IMR-90 (cell line): ENCODE data around the gene CLEC16A. TPM values are rescaled to one million over a fixed set of nuclear protein-coding genes. Genes with fewer than 3 reads are reported as not detected.
A peak's percentile ranks its signal among the peaks of the same experiment; 100 is the strongest.

Source experiments
- ATAC-seq: fragments of 200-7000 bp; cut with Tn5 transposase; 2 replicates; pipeline ENCODE4 v1.9.1; 2020; ENCODE audit warnings: low read depth, mild to moderate bottlenecking, moderate library complexity
- BruUV-seq: library from RNA; stranded (reverse); fragments of 400-500 nt; replicated peaks from 2 replicates; lab custom pipeline; 2021; lab: Mats Ljungman, UMichigan
- CTCF ChIA-PET: fragments of 300-600 bp; formaldehyde crosslinking; extraction: SDS; loops from one replicate; lab custom pipeline; 2021; ENCODE audit warnings: antibody characterized with exemption; lab: Yijun Ruan, JAX
- POLR2A ChIA-PET: fragments of 300-600 bp; sonication (Branson Sonifier 250); formaldehyde crosslinking; loops from one replicate; lab custom pipeline; 2022; ENCODE audit warnings: antibody characterized with exemption; ENCODE audit not compliant: unreplicated experiment; lab: Charles Lee
- DNase-seq: peaks from one replicate; pipeline ENCODE4 v3.0.0; 2013
- H2AFZ ChIP-seq: replicated peaks from 2 replicates; pipeline ENCODE3; 2013; ENCODE audit warnings: low read length, mild to moderate bottlenecking; ENCODE audit not compliant: poor library complexity
- H2AK5ac ChIP-seq: 2 replicates; pipeline ENCODE4 v1.6.1; 2013; ENCODE audit warnings: low read depth, low read length, inconsistent platforms
- H2AK9ac ChIP-seq: replicated peaks from 2 replicates; pipeline ENCODE3; 2013; ENCODE audit warnings: mild to moderate bottlenecking, low read depth, low read length, moderate library complexity; ENCODE audit not compliant: poor library complexity
- H2BK120ac ChIP-seq: 2 replicates; pipeline ENCODE4 v1.6.1; 2013; ENCODE audit warnings: low read depth, low read length, inconsistent platforms
- H2BK15ac ChIP-seq: 3 replicates; pipeline ENCODE4 v1.6.1; 2013; ENCODE audit warnings: low read depth, low read length, inconsistent platforms
- H2BK20ac ChIP-seq: 2 replicates; pipeline ENCODE4 v1.6.1; 2013; ENCODE audit warnings: low read depth, mild to moderate bottlenecking, inconsistent platforms, low read length, moderate library complexity
- H2BK5ac ChIP-seq: 2 replicates; pipeline ENCODE4 v1.6.1; 2013; ENCODE audit warnings: mild to moderate bottlenecking, low read depth, low read length, inconsistent platforms; ENCODE audit not compliant: poor library complexity, severe bottlenecking
- H3K14ac ChIP-seq: replicated peaks from 2 replicates; pipeline ENCODE4 v1.6.1; 2013; ENCODE audit warnings: low read depth, low read length, inconsistent platforms
- H3K18ac ChIP-seq: 2 replicates; pipeline ENCODE4 v1.6.1; 2013; ENCODE audit warnings: low read depth, low read length, control low read depth
- H3K23ac ChIP-seq: 2 replicates; pipeline ENCODE4 v1.6.1; 2013; ENCODE audit warnings: low read depth, low read length, inconsistent platforms
- H3K27ac ChIP-seq: 2 replicates; pipeline ENCODE4 v1.5.1; 2013; ENCODE audit warnings: mild to moderate bottlenecking, control low read depth, low read length; ENCODE audit not compliant: insufficient read depth
- H3K27me3 ChIP-seq: 2 replicates; pipeline ENCODE4 v1.6.1; 2013; ENCODE audit warnings: low read length; ENCODE audit not compliant: control insufficient read depth, insufficient read depth
- H3K36me3 ChIP-seq: 2 replicates; pipeline ENCODE4 v1.6.1; 2013; ENCODE audit warnings: low read length, mixed read lengths; ENCODE audit not compliant: control insufficient read depth, insufficient read depth
- H3K4ac ChIP-seq: 2 replicates; pipeline ENCODE4 v1.6.1; 2013; ENCODE audit warnings: low read depth, low read length, inconsistent platforms
- H3K4me1 ChIP-seq: 2 replicates; pipeline ENCODE4 v1.6.1; 2013; ENCODE audit warnings: low read length, mixed read lengths; ENCODE audit not compliant: control insufficient read depth, insufficient read depth
- H3K4me2 ChIP-seq: 2 replicates; pipeline ENCODE4 v1.6.1; 2013; ENCODE audit warnings: low read depth, mild to moderate bottlenecking, control low read depth, low read length, moderate library complexity
- H3K4me3 ChIP-seq: 2 replicates; pipeline ENCODE4 v1.5.1; 2013; ENCODE audit warnings: low read depth, mild to moderate bottlenecking, control low read depth, low read length, moderate library complexity; ENCODE audit not compliant: insufficient read depth
- H3K56ac ChIP-seq: 2 replicates; pipeline ENCODE4 v1.6.1; 2013; ENCODE audit warnings: low read length, inconsistent platforms; ENCODE audit not compliant: insufficient read depth; ENCODE audit errors: extremely low read depth
- H3K79me1 ChIP-seq, 2 experiments: 2 replicates each; pipeline ENCODE4 v1.6.1; 2013; ENCODE audit warnings: low read length in 2 of 2, inconsistent platforms in 1 of 2, low read depth in 1 of 2
- H3K9ac ChIP-seq: 2 replicates; pipeline ENCODE4 v1.6.1; 2013; ENCODE audit warnings: low read depth, low read length, control low read depth
- H3K9me1 ChIP-seq: 2 replicates; pipeline ENCODE4 v1.6.1; 2013; ENCODE audit warnings: low read length, inconsistent platforms; ENCODE audit not compliant: insufficient read depth
- H3K9me3 ChIP-seq: 2 replicates; pipeline ENCODE4 v1.6.1; 2013; ENCODE audit warnings: low read length; ENCODE audit not compliant: control insufficient read depth, insufficient read depth
- H4K20me1 ChIP-seq: 2 replicates; pipeline ENCODE4 v1.6.1; 2013; ENCODE audit warnings: low read length, inconsistent platforms; ENCODE audit not compliant: insufficient read depth
- H4K5ac ChIP-seq: 2 replicates; pipeline ENCODE4 v1.6.1; 2013; ENCODE audit warnings: mild to moderate bottlenecking, low read depth, low read length, control low read depth
- H4K8ac ChIP-seq, 2 experiments: 2 replicates each; pipeline ENCODE4 v1.6.1; 2013; ENCODE audit warnings: low read depth in 2 of 2, low read length in 2 of 2, control low read depth in 1 of 2, inconsistent platforms in 1 of 2
- H4K91ac ChIP-seq: 2 replicates; pipeline ENCODE4 v1.6.1; 2013; ENCODE audit warnings: low read depth, low read length, inconsistent platforms; ENCODE audit not compliant: insufficient read depth
- CHD1 ChIP-seq: IDR thresholded peaks from 2 replicates; pipeline ENCODE4 v1.6.1; 2012; ENCODE audit warnings: low read depth, low read length, improper control_type of control experiment
- MAFK ChIP-seq: IDR thresholded peaks from 2 replicates; pipeline ENCODE4 v1.6.1; 2012; ENCODE audit warnings: low read depth, low read length, improper control_type of control experiment
- MXI1 ChIP-seq: IDR thresholded peaks from 2 replicates; pipeline ENCODE4 v1.6.1; 2012; ENCODE audit warnings: low read depth, mild to moderate bottlenecking, low read length, moderate library complexity, borderline replicate concordance
- NFE2L2 ChIP-seq: fragments of 150-350 bp; IDR thresholded peaks from 2 replicates; pipeline ENCODE4 v1.6.1; 2016; ENCODE audit warnings: low read depth, mild to moderate bottlenecking, low read length
- POLR2A ChIP-seq: IDR thresholded peaks from 2 replicates; pipeline ENCODE4 v1.6.1; 2012; ENCODE audit warnings: mild to moderate bottlenecking, low read depth, low read length
- RAD21 ChIP-seq: IDR thresholded peaks from 2 replicates; pipeline ENCODE4 v1.6.1; 2012; ENCODE audit warnings: low read length, improper control_type of control experiment
- RCOR1 ChIP-seq: IDR thresholded peaks from 2 replicates; pipeline ENCODE4 v1.6.1; 2012; ENCODE audit warnings: mild to moderate bottlenecking, low read length, improper control_type of control experiment; ENCODE audit not compliant: insufficient replicate concordance
- RFX5 ChIP-seq: IDR thresholded peaks from 2 replicates; pipeline ENCODE4 v1.8.0; 2012; ENCODE audit warnings: low read depth, mild to moderate bottlenecking, low read length, moderate library complexity
- SMC3 ChIP-seq: fragments of 150-350 bp; IDR thresholded peaks from 2 replicates; pipeline ENCODE4 v1.6.1; 2016; ENCODE audit warnings: low read depth, mild to moderate bottlenecking, antibody characterized with exemption, low read length, moderate library complexity
- USF2 ChIP-seq: fragments of 150-350 bp; IDR thresholded peaks from 2 replicates; pipeline ENCODE4 v1.6.1; 2017; ENCODE audit warnings: mild to moderate bottlenecking, antibody characterized with exemption, low read length, low read depth
- WGBS, 2 experiments: methylation state at CpG; one replicate each; pipeline versions ENCODE4 v1.1.5 to v1.1.7; 2013; ENCODE audit warnings: missing lambda C conversion rate in 2 of 2; ENCODE audit not compliant: insufficient read length in 1 of 2; ENCODE audit errors: extremely low coverage in 2 of 2; 5-methylcytosine and 5-hydroxymethylcytosine counted together
- dilution Hi-C: fragments of 300-500 bp; cut with HindIII; formaldehyde crosslinking; loops from one replicate; pipeline ENCODE4 v1.14.3; 2018; ENCODE audit warnings: low sequenced_read_pairs; ENCODE audit not compliant: unreplicated experiment
- in situ Hi-C: fragments of 300-500 bp; cut with MboI; formaldehyde crosslinking; loops from 3 replicates; pipeline ENCODE4 v1.14.3; 2019; ENCODE audit warnings: low sequenced_read_pairs, inconsistent platforms, mixed read lengths
- intact Hi-C: fragments of 100-400 bp; cut with micrococcal nuclease; formaldehyde crosslinking; loops from 2 replicates; pipeline ENCODE4 v1.10.0; 2022
- polyA plus RNA-seq, 3 experiments: library from polyadenylated mRNA; depleted of rRNA; stranded (reverse); fragments of >200 nt; gene quantifications; 2 replicates each; pipeline ENCODE4 v1.2.3, GENCODE V29; 2012; ENCODE audit warnings: low replicate concordance in 1 of 3
- total RNA-seq: library from RNA; depleted of rRNA; stranded (reverse); fragments of >200 nt; gene quantifications from 2 replicates; pipeline ENCODE4 v1.2.3, GENCODE V29; 2012

The CLEC16A gene
- total and polyA plus RNA-seq, 2 of the 4 experiments (the other 2 are of a cell fraction), result 15.9 to 16.5 TPM

DNA sequence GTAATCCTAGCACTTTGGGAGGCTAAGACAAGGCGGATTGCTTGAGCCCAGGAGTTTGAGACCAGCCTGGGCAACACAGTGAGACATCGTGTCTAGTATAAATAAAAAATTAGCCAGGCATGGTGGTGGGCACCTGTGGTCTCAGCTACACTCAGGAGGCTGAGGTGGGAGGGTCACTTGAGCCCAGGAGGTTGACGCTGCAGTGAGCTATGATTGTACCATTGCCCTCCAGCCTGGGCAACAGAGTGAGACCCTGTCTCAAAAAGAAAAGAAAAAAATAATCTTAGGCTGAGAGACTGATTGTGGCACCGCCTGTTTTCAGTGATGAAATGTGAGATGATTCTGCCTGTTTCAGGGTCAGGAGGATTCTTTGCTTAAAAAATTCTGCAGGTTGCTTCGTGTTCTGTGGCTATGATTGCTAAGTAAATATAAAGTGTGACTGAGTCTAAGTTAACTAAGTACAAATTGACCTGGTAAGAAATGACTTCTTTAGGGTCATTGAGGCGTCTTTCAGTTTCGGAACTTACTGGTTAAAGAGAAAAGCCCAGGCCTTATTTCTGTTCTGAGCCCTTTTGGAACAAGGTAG is 183.3 kb downstream of the CLEC16A start:
- intact Hi-C loops, result loop anchor here (2.0 kb wide), 1 partner anchor 49 kb away; no protein-coding TSS in a partner anchor
- Histone ChIP-seq H2BK5ac (no peak overlapping the region), H2BK20ac (no peak overlapping the region), H3K9ac (no peak overlapping the region), H2AFZ (no peak overlapping the region), H2BK120ac (peak overlapping the region; percentile 61; the same call in 1 of the 2 replicates), H3K4me3 (no peak overlapping the region), H3K27ac (no peak overlapping the region), H3K36me3 (peaks cover 22% of the 10 kb centered on the region), H3K9me3 (no peaks in the 10 kb centered on the region), H2AK5ac (no peak overlapping the region), H3K4ac (no peak overlapping the region; the same call in 1 of the 2 replicates), H3K79me1 (peaks cover 0 to 4% of the 10 kb centered on the region in 2 experiments; a peak in 3 of 4 replicates), H3K14ac (0 out of 2 replicates have a peak overlapping the region, but pooled peaks have one; percentile 40), H3K56ac (no peak overlapping the region), H4K8ac (no peak overlapping the region), H2BK15ac (0 out of 3 replicates have a peak overlapping the region, but pooled peaks have one; percentile 21), H3K18ac (no peak overlapping the region), H4K20me1 (no peaks in the 10 kb centered on the region), H4K91ac (no peak overlapping the region), H3K4me2 (no peak overlapping the region), H3K4me1 (peaks cover 20% of the 10 kb centered on the region), H4K5ac (no peak overlapping the region), H3K27me3 (no peaks in the 10 kb centered on the region), H3K23ac (no peak overlapping the region), H2AK9ac (no peak overlapping the region), H3K9me1 (peaks cover 27% of the 10 kb centered on the region)
- no peak for ATAC-seq
- POLR2A ChIA-PET, result no interaction called here
- no TSS peak for BruUV-seq
- dilution Hi-C loops, result no loop called here
- CTCF ChIA-PET, result interaction anchor here (0.9 kb wide), 1 partner anchor 27 kb away, joined by 3 read pairs; no protein-coding TSS in a partner anchor
- no peak for DNase-seq
- WGBS, 2 experiments, result 83% methylated on average over 2 of the region's 7 CpGs; no CpG with 5 or more reads in 1 of the 2 experiments
- in situ Hi-C loops, result no loop called here
- TF ChIP-seq RFX5, result no peak
- TF ChIP-seq NFE2L2, result no peak
- no peak for TF ChIP-seq POLR2A
- TF ChIP-seq USF2, result no peak
- TF ChIP-seq CHD1, result no peak
- no peak for TF ChIP-seq RAD21
- no peak for TF ChIP-seq RCOR1
- TF ChIP-seq MAFK, result no peak
- TF ChIP-seq SMC3, result no peak
- no peak for TF ChIP-seq MXI1
